Gastroesophageal sphincter (tissue), 3 donors: ENCODE results near the gene SLAMF7.

ENCODE experiments used
- CTCF ChIP-seq, 4 experiments: fragments of 200-600 bp in 2 of 4; fragments of 450-650 bp in 2 of 4; sonication (generic) in 1 of 4; IDR thresholded peaks; one replicate each; pipeline ENCODE4 v1.5.1; 2017 to 2019; ENCODE audit warnings: antibody characterized with exemption in 4 of 4, mild to moderate bottlenecking in 2 of 4, moderate library complexity in 2 of 4
- EP300 ChIP-seq: sonication (generic); formaldehyde crosslinking; IDR thresholded peaks from one replicate; pipeline ENCODE4 v1.6.1; 2017; ENCODE audit warnings: antibody characterized with exemption, mild to moderate bottlenecking

DNA sequence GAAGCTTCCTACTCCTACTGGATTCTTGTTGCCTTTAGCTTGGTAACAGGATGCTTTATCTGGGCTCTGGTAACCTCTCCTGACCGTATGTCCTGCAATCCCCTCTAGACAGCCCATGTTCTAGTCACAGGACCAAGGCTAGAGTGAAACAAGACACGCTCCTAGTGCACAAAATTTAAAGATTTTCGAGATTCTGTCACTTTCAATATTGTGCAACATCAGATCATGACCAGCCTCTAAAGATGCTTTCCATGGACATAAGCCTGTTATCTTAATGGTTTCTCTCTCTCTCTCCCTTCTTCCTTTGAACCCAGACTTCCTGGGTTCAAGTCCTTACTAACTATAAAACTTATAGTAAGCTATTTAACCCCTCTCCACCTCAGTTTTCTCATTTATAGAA, 55.3 kb downstream of the SLAMF7 start:
- no peak for TF ChIP-seq CTCF (IDR thresholded peaks at IDR 0.05)
- TF ChIP-seq EP300 = no peak
